CD14-positive monocyte (primary cell): ENCODE measurements around the gene IKBKG. TPM values are rescaled to one million over a fixed set of nuclear protein-coding genes. Genes with fewer than 3 reads are reported as not detected.

Experiments
- DNase-seq, 3 donors: peaks; one replicate each; pipeline ENCODE4 v3.0.0-alpha.2; 2011 to 2022
- H2AFZ ChIP-seq: 2 replicates; pipeline ENCODE4 v1.6.0; 2012; ENCODE audit warnings: mild to moderate bottlenecking, low read depth, low read length, inconsistent platforms; ENCODE audit not compliant: insufficient read depth, poor library complexity, severe bottlenecking
- H3K27ac ChIP-seq, 2 donors: 1 replicate in 1 of 2; 2 replicates in 1 of 2; pipeline ENCODE4 v1.5.1; 2012 to 2013; ENCODE audit warnings: low read length in 2 of 2, control low read depth in 1 of 2, inconsistent platforms in 1 of 2, low read depth in 1 of 2, mild to moderate bottlenecking in 1 of 2
- H3K27me3 ChIP-seq, 2 donors: one replicate each; pipeline versions ENCODE4 v1.6.0 to v1.6.1; 2011 to 2013; ENCODE audit warnings: low read length in 2 of 2; ENCODE audit not compliant: control insufficient read depth in 2 of 2, insufficient read depth in 2 of 2
- H3K36me3 ChIP-seq, 2 donors: replicated peaks in 1 of 2; 1 replicate in 1 of 2; 2 replicates in 1 of 2; pipeline versions ENCODE4 v1.5.1 to v1.6.1; 2012 to 2013; ENCODE audit warnings: low read length in 2 of 2, control low read depth in 1 of 2, inconsistent platforms in 1 of 2, mild to moderate bottlenecking in 1 of 2; ENCODE audit not compliant: insufficient read depth in 2 of 2, control insufficient read depth in 1 of 2
- H3K4me1 ChIP-seq, 2 donors: 1 replicate in 1 of 2; 2 replicates in 1 of 2; pipeline versions ENCODE4 v1.5.1 to v1.6.1; 2012 to 2013; ENCODE audit warnings: low read length in 2 of 2, control low read depth in 1 of 2, inconsistent platforms in 1 of 2, mild to moderate bottlenecking in 1 of 2, moderate library complexity in 1 of 2; ENCODE audit not compliant: insufficient read depth in 2 of 2, control insufficient read depth in 1 of 2
- H3K4me2 ChIP-seq: replicated peaks from 2 replicates; pipeline ENCODE3; 2012; ENCODE audit warnings: low read length, moderate library complexity, mild to moderate bottlenecking; ENCODE audit not compliant: poor library complexity, severe bottlenecking; ENCODE audit errors: extremely low read depth
- H3K4me3 ChIP-seq, 3 experiments: fragments of 200-600 bp in 1 of 3; sonication (generic) in 1 of 3; replicated peaks in 1 of 3; 1 replicate in 2 of 3; 2 replicates in 1 of 3; pipeline ENCODE4 v1.5.1; 2011 to 2013; ENCODE audit warnings: low read length in 3 of 3, mild to moderate bottlenecking in 3 of 3, control low read depth in 2 of 3, low read depth in 2 of 3, inconsistent platforms in 1 of 3, moderate library complexity in 1 of 3
- H3K79me2 ChIP-seq: 2 replicates; pipeline ENCODE4 v1.6.0; 2012; ENCODE audit warnings: mild to moderate bottlenecking, control low read depth, inconsistent platforms, low read length, moderate library complexity; ENCODE audit not compliant: insufficient read depth
- H3K9ac ChIP-seq: 2 replicates; pipeline ENCODE4 v1.6.0; 2017; ENCODE audit warnings: low read length, mild to moderate bottlenecking; ENCODE audit not compliant: insufficient read depth, poor library complexity, severe bottlenecking
- H3K9me3 ChIP-seq, 2 donors: replicated peaks in 1 of 2; 1 replicate in 1 of 2; 2 replicates in 1 of 2; pipeline versions ENCODE4 v1.5.1 to v1.6.1; 2012 to 2013; ENCODE audit warnings: low read length in 2 of 2, control low read depth in 1 of 2; ENCODE audit not compliant: control insufficient read depth in 1 of 2, insufficient read depth in 1 of 2
- H4K20me1 ChIP-seq: 2 replicates; pipeline ENCODE4 v1.6.0; 2012; ENCODE audit warnings: mild to moderate bottlenecking, low read length, control low read depth, moderate library complexity; ENCODE audit not compliant: insufficient read depth
- H3K27ac Mint-ChIP-seq, 7 donors: one replicate each; pipeline ENCODE4 v1.8.0; 2020; ENCODE audit warnings: mild to moderate bottlenecking in 7 of 7, mixed read lengths in 7 of 7, moderate library complexity in 6 of 7, inconsistent platforms in 2 of 7
- H3K27me3 Mint-ChIP-seq, 3 donors: one replicate each; pipeline ENCODE4 v1.8.0; 2021 to 2022; ENCODE audit warnings: low read depth in 3 of 3, mild to moderate bottlenecking in 3 of 3, mixed read lengths in 3 of 3, moderate library complexity in 3 of 3, inconsistent platforms in 1 of 3
- H3K36me3 Mint-ChIP-seq, 2 donors: one replicate each; pipeline ENCODE4 v1.8.0; 2020; ENCODE audit warnings: mixed read lengths in 2 of 2, inconsistent platforms in 1 of 2, mild to moderate bottlenecking in 1 of 2
- H3K4me1 Mint-ChIP-seq: one replicate; pipeline ENCODE4 v1.8.0; 2020; ENCODE audit warnings: mild to moderate bottlenecking, mixed read lengths
- H3K4me3 Mint-ChIP-seq, 2 donors: one replicate each; pipeline ENCODE4 v1.8.0; 2020; ENCODE audit warnings: mild to moderate bottlenecking in 2 of 2, mixed read lengths in 2 of 2, moderate library complexity in 1 of 2
- H3K9me3 Mint-ChIP-seq, 7 donors: one replicate each; pipeline ENCODE4 v1.8.0; 2020 to 2022; ENCODE audit warnings: mixed read lengths in 7 of 7, mild to moderate bottlenecking in 6 of 7, moderate library complexity in 6 of 7, inconsistent platforms in 2 of 7
- CTCF ChIP-seq: fragments of 200-600 bp; IDR thresholded peaks from one replicate; pipeline ENCODE4 v1.8.0; 2022; ENCODE audit warnings: antibody characterized with exemption, mild to moderate bottlenecking
- WGBS: methylation state at CpG from one replicate; pipeline ENCODE4 v1.1.5; 2013; ENCODE audit warnings: missing lambda C conversion rate; ENCODE audit not compliant: insufficient coverage; 5-methylcytosine and 5-hydroxymethylcytosine counted together
- intact Hi-C, 2 donors: fragments of 100-400 bp; cut with micrococcal nuclease; formaldehyde crosslinking; loops; one replicate each; pipeline versions ENCODE4 v1.15.0 to v1.15.1; 2023
- polyA plus RNA-seq, 3 donors: library from polyadenylated mRNA; depleted of rRNA in 1 of 3; unstranded in 2 of 3; stranded (reverse) in 1 of 3; fragments of 300-500 nt in 2 of 3; fragments of >200 nt in 1 of 3; fragmentation: Illumina TruSeq in 2 of 3; gene quantifications; 1 replicate in 2 of 3; 2 replicates in 1 of 3; pipeline ENCODE4 v1.2.3, GENCODE V29; 2012 to 2021

The IKBKG gene
- polyA plus RNA-seq, 3 donors, result 31.3 to 60.8 (median 33.7) TPM

- Histone ChIP-seq H3K36me3 (no peaks in the 10 kb centered on the region), H4K20me1 (no peaks in the 10 kb centered on the region), H2AFZ (no peak overlapping the region), H3K4me2 (no peak overlapping the region), H3K27ac (no peak overlapping the region), H3K4me1 (peaks cover 6 to 12% of the 10 kb centered on the region in 2 donors), H3K4me3 (no peak overlapping the region), H3K9me3 (no peaks in the 10 kb centered on the region), H3K27me3 (no peaks in the 10 kb centered on the region), H3K79me2 (no peaks in the 10 kb centered on the region), H3K9ac (no peak overlapping the region)
- TF ChIP-seq CTCF, result no peak
- Mint-ChIP-seq H3K4me3 (no peak overlapping the region), H3K9me3 (peaks cover 0 to 6% (median 0%) of the 10 kb centered on the region in 7 donors), H3K27me3 (peaks cover 0 to 1% (median 1%) of the 10 kb centered on the region in 3 donors), H3K36me3 (no peaks in the 10 kb centered on the region), H3K4me1 (peaks cover 24% of the 10 kb centered on the region), H3K27ac (no peak overlapping the region)
- 100% methylated on average over 1 of the region's 13 CpGs for WGBS
- DNase-seq, result no peak
- intact Hi-C loops, result no loop called here
These were observed 56.3 kb downstream of the IKBKG start for GRCh38 chrX:154603438-154604430.

GRCh38 chrX:154605566-154605965, 58.1 kb downstream of the IKBKG start:
- no peak overlapping the region for H3K27ac ChIP-seq
- no CpG with 5 or more reads among the region's 6 CpGs for WGBS
- no peak overlapping the region for H3K4me2 ChIP-seq
- no peaks in the 10 kb centered on the region for H3K36me3 Mint-ChIP-seq
- intact Hi-C loops, result no loop called here
- no peaks in the 10 kb centered on the region for H4K20me1 ChIP-seq
- no peak overlapping the region for H3K4me3 ChIP-seq
- H3K36me3 ChIP-seq, result no peaks in the 10 kb centered on the region
- H3K79me2 ChIP-seq, result no peaks in the 10 kb centered on the region
- H2AFZ ChIP-seq, result no peak overlapping the region
- no peaks in the 10 kb centered on the region for H3K27me3 ChIP-seq
- no peak for TF ChIP-seq CTCF
- H3K9me3 Mint-ChIP-seq, result peaks cover 0 to 2% (median 0%) of the 10 kb centered on the region in 7 donors
- H3K4me1 Mint-ChIP-seq, result peaks cover 16% of the 10 kb centered on the region
- H3K27ac Mint-ChIP-seq, result no peak overlapping the region
- DNase-seq, result no peak
- no peak overlapping the region for H3K4me3 Mint-ChIP-seq
- H3K27me3 Mint-ChIP-seq, result peaks cover 0 to 1% (median 0%) of the 10 kb centered on the region in 3 donors
- H3K4me1 ChIP-seq, result peaks cover 6 to 7% of the 10 kb centered on the region in 2 donors
- no peak overlapping the region for H3K9ac ChIP-seq
- no peaks in the 10 kb centered on the region for H3K9me3 ChIP-seq
